GM19463 (cell line): ENCODE measurements around the gene TBL1Y.
"Not testable (repeated sequence)": the region's sequence is repeated elsewhere in the genome, so short reads cannot be mapped to it uniquely, and the experiment has no call there.

ENCODE experiments used
- ATAC-seq: cut with Tn5 transposase; IDR thresholded peaks from one replicate; pipeline ENCODE4 v1.9.1; 2021; ENCODE audit warnings: mild to moderate bottlenecking, moderate library complexity; ENCODE audit not compliant: unreplicated experiment

Gene TBL1Y

DNA sequence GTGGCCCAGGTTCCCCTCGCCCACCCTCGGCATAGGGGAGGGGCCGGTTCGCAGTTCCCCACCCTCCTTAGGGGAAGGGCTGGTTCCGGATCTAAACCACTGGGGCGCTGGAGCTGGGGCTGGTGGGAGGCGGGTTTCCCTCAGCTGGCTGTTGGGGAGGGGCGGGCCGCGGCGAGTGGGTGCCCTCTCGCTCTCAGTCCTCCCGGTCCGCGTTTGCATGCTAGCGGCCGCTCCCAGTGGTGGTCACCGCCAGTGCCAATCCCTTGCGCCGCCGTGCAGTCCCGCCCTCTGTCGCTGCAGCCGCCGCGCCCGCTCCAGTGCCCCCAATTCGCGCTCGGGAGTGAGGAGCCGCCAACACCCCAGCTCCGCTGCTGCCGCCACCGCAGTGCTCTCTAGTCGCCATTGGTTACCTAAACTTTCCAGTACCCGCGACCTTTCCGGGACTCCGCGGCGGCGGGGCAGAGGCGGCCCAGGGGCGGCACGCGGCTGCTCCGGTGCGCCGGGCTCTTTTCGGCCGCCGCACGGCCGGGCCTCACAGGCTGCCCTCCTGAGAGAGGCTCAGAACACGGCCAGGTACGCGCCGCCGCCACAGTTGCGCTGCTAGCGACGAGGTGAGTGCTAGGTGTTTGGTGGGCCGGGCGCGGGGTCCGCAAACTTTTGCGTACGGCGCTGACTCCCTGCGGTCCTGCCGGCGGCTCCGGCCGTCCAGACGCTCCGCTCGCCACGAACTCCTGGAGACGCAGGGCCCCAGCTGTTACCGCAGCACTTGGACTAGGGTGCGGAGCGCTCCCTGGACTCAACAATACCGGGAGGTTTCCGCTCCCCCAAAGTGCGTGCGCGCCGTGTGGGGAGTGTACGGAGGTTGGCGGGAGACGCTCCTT, at the start of gene TBL1Y:
Gene TBL1Y, plus strand, starts transcription at position 326 of the 881 bp plus-strand sequence. CDS start 114,388 bp downstream, outside the sequence.
- ATAC-seq: no peak

DNA sequence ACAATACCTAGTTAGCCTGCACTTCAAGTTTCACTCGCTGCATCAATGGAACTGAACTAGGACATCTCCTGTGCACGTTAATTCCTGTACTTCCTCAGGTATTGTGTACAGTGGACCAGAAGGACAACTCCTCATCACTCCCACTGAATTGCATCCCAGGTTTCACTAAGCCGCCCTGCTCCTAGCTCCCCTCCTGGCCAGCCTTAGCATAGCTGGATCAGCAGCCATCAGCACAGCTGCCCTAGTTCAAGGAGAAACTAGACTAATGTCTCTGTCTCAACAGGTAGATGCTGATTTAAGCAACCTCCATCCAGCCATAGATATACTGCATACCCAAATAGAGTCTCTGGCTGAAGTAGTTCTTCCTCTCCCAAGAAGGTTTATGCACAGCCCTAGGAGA, 16.0 kb upstream of the TBL1Y start:
- no peak for ATAC-seq

DNA sequence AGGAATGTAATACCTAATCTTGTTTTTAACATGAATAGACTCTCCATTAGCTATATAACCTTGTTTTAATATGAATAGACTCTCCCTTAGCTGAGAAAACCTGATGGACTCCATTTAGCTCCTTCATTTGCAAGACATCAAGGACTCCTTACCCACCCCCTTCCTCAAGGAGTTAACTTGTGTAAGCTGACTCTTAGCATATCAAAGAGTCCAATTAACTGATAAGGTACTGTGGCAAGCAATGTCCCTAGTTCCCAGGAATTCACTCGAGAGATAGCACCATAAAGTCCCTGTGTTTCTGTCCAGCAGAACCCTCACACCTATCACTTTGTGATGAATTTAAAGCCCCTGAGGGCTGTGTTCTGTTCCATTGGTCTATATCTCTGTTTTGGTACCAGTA, 15.3 kb upstream of the TBL1Y start:
- no peak for ATAC-seq

DNA sequence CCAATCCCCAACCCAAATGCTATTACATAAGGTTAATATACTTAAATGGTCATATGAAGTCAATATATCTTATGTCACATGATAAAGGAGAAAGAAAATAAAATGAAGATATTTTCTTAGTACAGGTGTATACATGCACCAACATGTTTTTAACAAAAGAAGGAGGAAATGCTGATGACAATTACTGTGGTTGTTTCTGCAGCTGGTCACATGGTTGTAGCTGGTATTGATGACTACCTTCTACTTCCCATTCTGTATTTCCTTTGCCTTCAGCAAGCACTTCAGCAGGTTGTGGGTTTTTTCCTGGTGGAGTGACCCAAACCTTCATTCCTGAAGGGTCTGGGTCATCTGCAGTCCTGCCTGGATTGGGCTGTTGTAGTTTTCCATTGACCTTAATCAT, 8.4 kb upstream of the TBL1Y start:
- ATAC-seq: not testable (repeated sequence)

DNA sequence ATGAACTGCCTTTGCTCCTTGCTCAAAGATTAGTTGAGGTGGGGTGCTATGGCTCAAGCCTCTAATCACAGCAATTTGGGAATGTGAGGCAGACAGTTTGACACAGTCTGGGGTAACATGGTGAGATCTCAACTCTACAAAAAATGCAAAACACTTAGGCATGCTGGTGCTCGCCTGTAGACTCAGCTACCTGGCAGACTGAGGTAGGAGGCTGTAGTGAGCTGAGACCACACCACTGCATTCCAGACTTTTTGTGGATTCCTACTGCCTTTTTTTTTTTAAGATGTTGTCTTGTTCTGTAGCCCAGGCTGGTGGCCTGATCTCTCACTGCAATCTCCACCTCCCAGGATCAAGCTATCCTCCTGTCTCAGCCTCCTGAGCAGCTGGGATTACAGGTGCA, 2.9 kb upstream of the TBL1Y start:
- no peak for ATAC-seq

DNA sequence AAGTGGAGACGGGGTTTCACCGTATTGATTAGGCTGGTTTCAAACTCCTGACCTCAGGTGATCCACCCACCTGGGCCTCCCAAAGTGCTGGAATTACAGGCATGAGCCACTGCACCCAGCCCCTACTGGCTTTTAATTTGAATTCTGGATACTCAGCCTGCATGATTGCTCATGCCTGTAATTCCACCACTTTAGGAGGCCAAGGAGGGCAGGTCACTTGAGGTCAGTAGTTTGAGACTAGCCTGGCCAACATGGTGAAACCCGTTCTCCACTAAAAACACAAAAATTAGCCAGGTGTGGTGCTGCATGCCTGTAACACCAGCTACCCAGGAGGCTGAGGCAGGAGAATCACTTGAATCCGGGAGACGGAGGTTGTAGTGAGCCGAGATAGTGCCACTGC, 2.5 kb upstream of the TBL1Y start:
- ATAC-seq: not testable (repeated sequence)

DNA sequence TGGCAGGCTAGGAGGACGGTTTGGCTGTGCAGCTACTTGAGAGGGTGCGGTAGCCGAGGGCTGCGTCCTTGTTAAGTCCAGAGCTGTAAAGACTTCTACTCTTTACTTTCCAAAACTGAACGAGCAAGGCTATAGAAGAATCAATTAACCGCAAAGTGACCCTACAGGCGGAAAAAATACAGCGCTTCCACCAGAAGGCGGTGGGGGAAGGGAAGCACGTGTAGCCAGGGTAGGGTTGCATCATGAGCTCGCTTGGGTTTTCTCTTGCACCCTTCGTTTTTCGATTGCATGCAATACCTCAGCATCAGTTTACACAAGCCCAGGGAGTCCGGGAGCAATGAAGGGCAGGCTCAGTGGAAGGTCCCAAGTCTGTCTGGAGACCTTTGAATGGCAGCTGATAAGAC, 1.4 kb upstream of the TBL1Y start:
- no peak for ATAC-seq

DNA sequence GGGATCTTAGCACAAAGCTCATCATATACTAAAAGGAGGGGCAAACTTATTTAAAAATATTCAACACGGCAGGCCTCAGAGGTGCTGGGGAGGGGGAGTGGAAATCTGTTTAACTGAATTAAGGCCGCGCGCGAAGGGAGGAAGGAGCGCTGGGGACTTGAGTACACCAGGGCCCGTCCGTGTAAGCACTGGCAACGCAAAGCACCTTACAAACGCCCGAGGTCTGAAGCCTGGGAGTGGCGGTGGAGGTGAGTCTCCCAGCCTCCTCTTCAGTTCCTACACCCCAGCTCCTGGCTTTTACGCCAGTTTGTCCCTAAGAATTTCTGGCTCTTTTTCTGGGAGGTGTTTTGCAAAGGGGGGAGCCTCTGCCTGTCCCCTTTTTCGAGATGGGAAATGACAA, 641 bp upstream of the TBL1Y start:
- ATAC-seq: no peak

DNA sequence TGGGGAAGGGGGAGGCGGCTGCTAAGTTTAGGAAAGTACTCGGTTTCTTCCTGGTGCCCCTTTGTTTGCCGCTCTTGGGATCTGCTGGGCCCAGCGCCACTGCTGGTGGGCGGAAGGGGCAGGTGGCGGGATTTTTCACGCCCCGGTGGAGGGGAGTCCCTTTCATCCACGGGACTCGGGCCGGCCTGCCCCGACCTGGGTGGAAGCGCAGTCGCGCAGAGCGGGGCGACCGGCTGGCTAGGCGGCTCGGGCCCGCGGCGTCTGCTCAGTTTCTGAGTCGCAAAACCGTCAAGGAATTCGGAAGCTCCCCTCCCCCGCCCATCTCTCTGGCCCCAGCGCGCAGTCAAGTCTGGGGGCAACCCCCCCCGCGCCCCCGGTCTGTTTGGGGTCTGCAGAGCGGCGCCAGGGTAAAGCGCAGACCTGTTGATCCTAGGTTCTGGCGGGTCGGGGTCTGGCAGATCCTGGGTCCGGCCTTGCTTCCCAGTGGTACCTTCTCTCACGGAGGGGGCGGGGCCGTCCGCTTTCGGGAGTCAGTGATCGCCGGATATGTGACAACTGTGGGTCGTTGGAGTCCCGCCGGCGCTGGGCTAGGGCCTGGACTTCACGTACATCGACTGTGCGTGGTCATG, 870 bp downstream of the TBL1Y start, which contains the start of gene AMELY:
Gene AMELY, minus strand, starts transcription at position 500 of the 629 bp plus-strand sequence. CDS start 39,144 bp downstream, outside the sequence.
- no peak for ATAC-seq

DNA sequence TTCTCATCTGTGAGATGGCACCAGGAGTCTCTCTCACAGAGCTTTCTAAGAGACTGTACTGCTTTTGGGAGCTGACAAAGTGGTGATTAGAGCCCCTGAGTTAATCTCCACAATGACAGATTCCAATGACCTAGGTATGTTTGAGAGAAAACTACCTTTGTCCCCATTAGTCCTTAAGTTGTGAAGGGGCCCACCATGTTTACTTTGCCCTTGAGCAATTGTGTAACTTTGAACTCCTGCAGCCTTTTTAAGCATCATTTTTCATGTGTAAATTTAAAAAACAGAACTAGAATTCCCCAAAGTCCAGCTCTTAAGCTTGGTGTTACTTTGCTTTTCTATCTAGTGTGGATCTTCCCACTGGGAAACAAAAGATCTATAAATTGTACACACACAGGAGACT, 2.9 kb downstream of the TBL1Y start:
- no peak for ATAC-seq

DNA sequence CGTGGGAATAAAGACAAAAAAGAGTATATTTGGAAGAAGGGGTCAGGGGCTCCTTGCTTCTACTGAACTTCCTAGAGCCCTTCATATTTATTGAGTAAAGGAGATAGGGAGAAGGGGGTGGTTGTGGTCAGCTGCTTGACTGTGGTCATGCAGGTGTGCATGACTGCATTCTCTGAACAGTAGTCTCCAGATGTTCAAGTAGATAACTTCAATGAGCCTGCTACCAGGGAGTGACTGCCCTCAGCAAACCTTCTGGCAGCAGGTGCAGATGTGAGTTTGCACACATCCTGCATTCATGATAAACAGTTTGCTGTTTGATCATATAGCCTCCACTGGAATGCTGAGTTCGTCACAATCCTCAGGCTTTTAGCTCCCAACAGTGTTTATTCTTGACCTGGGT, 10.6 kb downstream of the TBL1Y start:
- ATAC-seq: no peak

DNA sequence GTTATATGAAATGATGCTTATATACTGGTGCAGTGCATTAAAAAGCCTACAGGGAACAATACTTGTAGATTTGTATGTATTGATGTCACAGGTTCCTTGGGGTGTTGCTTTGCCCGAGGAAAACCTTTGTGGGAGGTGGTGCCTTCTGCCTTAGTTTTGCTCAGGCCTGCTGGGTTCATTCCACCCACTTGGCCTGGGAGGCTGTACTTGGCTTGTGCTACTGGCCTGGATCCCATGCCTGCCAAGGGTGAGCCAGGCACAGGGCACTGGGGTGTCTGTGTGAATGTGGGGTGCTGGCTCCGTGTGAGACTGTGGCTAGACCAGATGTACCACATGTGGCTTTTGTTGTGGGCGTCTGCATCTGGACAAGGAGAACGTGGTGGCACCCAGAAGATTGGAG, 17.8 kb downstream of the TBL1Y start:
- ATAC-seq: no peak

DNA sequence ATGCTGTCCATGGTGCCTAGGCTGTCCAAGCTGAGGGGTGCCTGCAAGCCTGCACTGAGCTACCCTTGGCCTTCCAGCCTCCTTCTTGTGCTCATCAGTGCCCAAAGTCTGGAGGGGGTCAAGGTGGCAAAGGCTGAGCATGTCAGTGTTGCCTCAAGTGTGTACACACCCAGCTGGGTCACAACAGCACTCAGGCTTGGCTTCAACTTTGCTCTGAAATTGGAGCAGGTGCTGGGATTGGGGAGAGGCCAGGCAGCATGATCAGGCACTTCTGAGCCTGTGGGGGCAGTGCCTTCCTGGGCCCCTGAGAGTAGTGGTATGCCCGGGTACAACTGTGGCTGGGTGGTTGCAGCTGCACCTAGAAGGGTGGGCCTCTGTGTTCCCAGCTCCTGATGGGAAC, 18.7 kb downstream of the TBL1Y start:
- ATAC-seq: no peak

DNA sequence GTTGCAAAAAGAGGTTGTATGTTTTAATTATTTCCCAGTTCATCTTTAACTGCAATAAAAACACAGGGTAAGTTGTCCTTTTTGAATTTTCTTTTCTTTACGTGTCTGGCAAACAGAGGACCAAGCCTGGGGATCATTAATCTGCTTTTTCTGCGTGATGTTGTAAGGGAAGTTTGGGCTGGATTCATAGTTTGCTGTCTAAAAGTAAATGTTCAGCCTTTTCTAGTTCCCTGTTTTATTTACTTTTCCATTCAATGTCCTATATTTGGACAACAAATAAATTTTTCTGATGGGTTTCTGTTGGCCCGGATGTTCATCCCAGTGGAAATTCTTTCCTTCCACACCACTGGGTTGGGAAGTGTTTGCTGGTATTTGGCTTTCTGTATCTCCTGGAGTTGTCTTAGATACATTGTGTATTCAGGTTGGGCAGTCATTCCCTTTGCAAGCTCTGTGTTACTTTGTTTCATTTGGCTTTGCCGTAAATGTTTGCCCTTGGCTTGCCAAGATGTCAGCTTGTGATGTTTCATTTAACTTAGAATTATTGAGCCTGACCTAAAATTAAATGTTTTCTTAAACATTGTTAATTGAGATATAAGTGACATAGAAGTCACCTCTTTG, 21.4 kb downstream of the TBL1Y start:
- no peak for ATAC-seq

DNA sequence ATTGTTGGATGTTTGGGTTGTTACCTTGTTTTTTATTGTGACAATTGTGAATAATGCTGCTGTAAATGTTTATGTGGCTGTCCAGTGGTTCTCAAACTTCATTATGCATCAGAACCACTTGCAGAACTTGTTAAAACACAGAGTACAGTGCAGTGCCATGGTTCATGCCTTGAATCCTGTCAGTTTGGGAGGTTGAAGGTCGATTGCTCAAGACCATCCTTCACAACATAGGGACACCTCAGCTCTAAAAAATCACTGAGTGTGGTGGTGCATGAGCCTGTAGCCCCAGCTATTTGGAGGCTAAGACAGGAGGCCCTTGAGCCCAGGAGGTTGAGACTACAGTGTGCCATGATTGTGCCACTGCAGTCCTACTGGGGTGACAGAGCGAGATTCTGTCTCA, 25.0 kb downstream of the TBL1Y start:
- ATAC-seq: no peak

DNA sequence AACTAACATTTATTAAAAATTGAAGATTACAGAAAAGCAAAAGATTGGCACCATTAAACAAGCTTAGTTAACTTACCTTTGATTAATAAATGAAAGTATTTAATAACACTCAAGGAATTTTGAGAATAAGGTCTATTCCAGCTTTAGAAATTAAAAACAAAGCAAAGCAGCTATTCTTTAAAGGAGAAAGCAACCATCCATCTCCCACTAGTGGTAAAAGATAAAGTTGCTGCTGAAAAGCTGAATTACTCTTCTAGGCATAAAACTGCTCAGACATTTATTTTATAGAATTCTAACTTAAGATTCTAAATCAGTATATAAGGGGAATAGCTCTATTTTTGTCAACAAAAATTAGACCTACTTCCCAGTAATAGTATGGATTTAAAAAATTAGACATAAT, 37.2 kb downstream of the TBL1Y start:
- ATAC-seq: no peak

DNA sequence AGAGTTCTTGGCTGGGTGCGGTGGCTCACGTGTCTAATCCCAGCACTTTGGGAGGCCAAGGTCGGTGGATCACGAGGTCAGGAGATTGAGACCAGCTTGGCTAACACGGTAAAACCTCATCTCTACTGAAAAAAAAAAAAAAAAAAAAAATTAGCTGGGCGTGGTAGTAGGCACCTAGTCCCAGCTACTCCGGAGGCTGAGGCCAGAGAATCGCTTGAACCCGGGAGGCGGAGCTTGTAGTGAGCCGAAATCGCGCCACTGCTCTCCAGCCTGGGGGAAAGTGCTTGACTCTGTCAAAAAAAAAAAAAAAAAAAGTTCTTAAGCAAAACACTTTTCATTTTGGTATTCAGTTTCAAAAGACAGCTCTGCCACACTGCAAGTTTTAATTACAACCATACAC, 37.9 kb downstream of the TBL1Y start:
- no peak for ATAC-seq

DNA sequence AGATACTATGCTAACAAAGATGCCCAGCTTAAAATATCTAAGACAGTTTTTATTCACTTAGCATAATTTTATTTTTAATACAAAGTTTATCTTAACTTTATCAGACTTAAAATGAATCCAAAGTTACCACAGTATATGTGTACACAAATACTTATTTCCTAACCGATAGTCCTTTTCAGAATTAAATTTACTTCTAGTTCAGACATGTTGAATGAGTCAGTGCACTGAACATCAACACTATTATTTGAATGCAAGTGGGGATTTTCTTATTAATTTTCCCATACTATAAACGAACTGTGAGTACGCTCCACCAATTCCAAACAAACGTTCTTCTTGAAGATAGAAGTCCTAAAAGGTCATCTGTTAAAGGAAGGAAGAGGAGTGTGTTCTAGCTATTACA, 39.5 kb downstream of the TBL1Y start:
- no peak for ATAC-seq

DNA sequence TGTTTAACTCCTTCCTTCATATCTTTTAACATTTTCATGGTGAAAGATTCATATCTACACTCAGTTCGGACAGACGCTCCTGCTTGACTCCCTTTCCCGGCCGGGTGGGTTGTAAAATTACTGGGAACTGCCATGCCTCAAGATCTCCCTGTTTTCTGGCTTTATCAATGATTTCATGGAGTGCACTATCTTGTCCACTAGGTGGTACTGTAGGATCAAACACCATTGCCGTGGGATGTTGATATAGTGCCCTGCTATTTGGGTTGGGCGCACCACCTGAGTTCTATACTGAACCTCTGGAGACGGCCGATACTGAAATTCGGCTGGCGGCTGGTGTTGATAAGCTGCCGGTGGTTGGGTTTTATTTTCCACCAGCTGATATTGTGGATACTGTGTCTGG, 54.2 kb downstream of the TBL1Y start:
- ATAC-seq: no peak

DNA sequence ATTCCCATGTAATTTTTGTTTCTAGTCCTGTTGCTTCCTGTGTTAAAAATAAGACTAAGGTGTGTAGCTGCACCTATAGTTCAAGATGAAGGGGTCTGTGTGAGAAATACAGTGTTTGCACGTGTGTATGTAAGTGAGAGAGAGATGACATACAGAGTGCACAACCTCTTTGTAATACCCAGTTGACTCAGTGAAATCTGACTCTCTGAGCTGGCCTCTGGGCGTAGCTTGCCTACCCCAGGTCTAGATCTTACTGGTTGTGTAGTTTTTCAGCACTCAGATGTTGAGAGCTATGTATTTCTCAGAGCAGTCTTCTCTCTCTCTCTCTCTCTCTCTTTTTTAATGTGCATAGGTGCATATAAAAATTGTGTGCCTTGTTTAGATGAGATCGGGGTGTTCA, 56.0 kb downstream of the TBL1Y start:
- no peak for ATAC-seq

DNA sequence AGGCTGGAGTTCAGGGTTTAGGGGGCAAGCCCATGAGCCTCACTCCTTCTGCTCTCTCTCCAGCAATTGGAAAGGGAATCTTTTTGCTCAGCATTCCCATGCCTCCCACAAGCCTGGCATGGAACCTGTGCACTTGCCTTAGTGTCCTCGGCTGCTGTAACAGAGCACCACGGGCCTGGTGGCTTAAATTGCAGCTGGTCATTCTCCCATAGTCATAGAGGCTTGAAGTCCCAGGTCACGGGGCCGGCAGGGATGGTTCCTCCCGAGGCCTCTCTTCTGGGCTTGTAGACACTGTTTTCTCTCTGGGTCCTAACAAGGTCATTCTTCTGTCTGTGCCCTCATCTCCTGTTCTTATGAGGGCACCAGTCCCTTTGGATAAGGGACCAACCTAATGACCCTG, 57.2 kb downstream of the TBL1Y start:
- no peak for ATAC-seq

DNA sequence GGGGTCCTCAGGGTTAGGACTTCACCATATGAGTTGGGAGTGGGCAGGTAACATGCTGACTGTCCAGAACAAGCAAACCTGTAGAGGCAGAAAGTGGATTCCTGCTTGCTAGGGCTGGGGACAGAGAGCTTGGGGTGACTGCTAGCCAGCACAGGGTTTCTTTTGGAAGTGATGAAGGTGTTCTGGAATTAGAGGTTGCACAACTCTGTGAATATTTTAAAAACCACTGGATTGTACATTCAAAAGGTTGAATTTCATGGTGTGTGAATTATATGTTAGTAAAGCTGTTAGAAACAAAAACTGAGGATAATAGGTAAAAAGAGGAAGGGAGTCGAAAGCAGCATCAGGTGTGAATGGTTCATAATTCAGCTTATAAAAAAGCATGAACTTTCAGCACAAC, 57.7 kb downstream of the TBL1Y start:
- no peak for ATAC-seq
